Endothelial cell of umbilical vein (primary cell): Measurements from ENCODE around the gene KHSRP. TPM values are rescaled to one million over a fixed set of nuclear protein-coding genes. Genes with fewer than 3 reads are reported as not detected.

Experiments
- BruUV-seq: library from RNA; stranded (reverse); fragments of 400-500 nt; replicated peaks from 2 replicates; lab custom pipeline; 2021; lab: Mats Ljungman, UMichigan
- CTCF ChIA-PET: fragments of 300-600, 350-600 bp; sonication (Branson Sonifier 250); formaldehyde crosslinking; loops from one replicate; lab custom pipeline; 2021; ENCODE audit warnings: antibody characterized with exemption, inconsistent platforms; lab: Charles Lee
- POLR2A ChIA-PET: fragments of 300-600, 350-600 bp; sonication (Branson Sonifier 250); formaldehyde crosslinking; loops from one replicate; lab custom pipeline; 2021; ENCODE audit warnings: antibody characterized with exemption, inconsistent platforms; lab: Charles Lee
- DNase-seq: peaks from one replicate; pipeline ENCODE4 v3.0.0-alpha.2; 2011; ENCODE audit warnings: low read depth, low spot score
- FAIRE-seq: peaks from 2 replicates; lab custom pipeline; 2011; peaks lifted over from hg19 to GRCh38; lab: Jason Lieb, UNC
- H2AFZ ChIP-seq: 2 replicates; pipeline ENCODE4 v1.6.0; 2012; ENCODE audit warnings: low read depth, low read length, control low read depth, inconsistent platforms
- H3K27ac ChIP-seq: 2 replicates; pipeline ENCODE4 v1.5.1; 2011; ENCODE audit warnings: low read depth, mild to moderate bottlenecking, control low read depth, low read length, moderate library complexity; ENCODE audit not compliant: insufficient read depth
- H3K27me3 ChIP-seq, 2 experiments: 2 replicates each; pipeline versions ENCODE4 v1.6.0 to v1.6.1; 2011; ENCODE audit warnings: low read length in 2 of 2, mixed read lengths in 1 of 2; ENCODE audit not compliant: control insufficient read depth in 2 of 2, insufficient read depth in 2 of 2
- H3K36me3 ChIP-seq, 2 experiments: 2 replicates in 1 of 2; 3 replicates in 1 of 2; pipeline ENCODE4 v1.5.1; 2011; ENCODE audit warnings: low read length in 2 of 2, mild to moderate bottlenecking in 1 of 2, moderate library complexity in 1 of 2; ENCODE audit not compliant: control insufficient read depth in 2 of 2, insufficient read depth in 2 of 2; ENCODE audit errors: extremely low read depth in 1 of 2
- H3K4me1 ChIP-seq: 3 replicates; pipeline ENCODE4 v1.5.1; 2011; ENCODE audit warnings: mild to moderate bottlenecking, low read length; ENCODE audit not compliant: control insufficient read depth, insufficient read depth; ENCODE audit errors: extremely low read depth
- H3K4me2 ChIP-seq: 2 replicates; pipeline ENCODE4 v1.6.1; 2011; ENCODE audit warnings: low read length, control low read depth, mixed read lengths; ENCODE audit not compliant: insufficient read depth
- H3K4me3 ChIP-seq, 3 experiments: fragments of 200-600 bp in 1 of 3; sonication (generic), shearing (Covaris generic) in 1 of 3; replicated peaks in 1 of 3; 2 replicates each; pipeline ENCODE4 v1.5.1; 2011 to 2016; ENCODE audit warnings: control low read depth in 3 of 3, low read length in 3 of 3, mild to moderate bottlenecking in 2 of 3, inconsistent platforms in 1 of 3, low read depth in 1 of 3, moderate library complexity in 1 of 3; ENCODE audit not compliant: insufficient read depth in 1 of 3
- H3K79me2 ChIP-seq: 2 replicates; pipeline ENCODE4 v1.6.0; 2012; ENCODE audit warnings: low read length, inconsistent platforms; ENCODE audit not compliant: control insufficient read depth, insufficient read depth
- H3K9ac ChIP-seq: replicated peaks from 2 replicates; pipeline ENCODE3; 2011; ENCODE audit warnings: low read length, control low read depth; ENCODE audit not compliant: insufficient read depth; ENCODE audit errors: extremely low read depth
- H3K9me1 ChIP-seq: replicated peaks from 3 replicates; pipeline ENCODE4 v1.6.0; 2011; ENCODE audit warnings: mild to moderate bottlenecking, low read length; ENCODE audit not compliant: control insufficient read depth, insufficient read depth; ENCODE audit errors: extremely low read depth
- H3K9me3 ChIP-seq: replicated peaks from 2 replicates; pipeline ENCODE4 v1.5.1; 2012; ENCODE audit warnings: low read length, inconsistent platforms; ENCODE audit not compliant: control insufficient read depth, insufficient read depth
- H4K20me1 ChIP-seq: replicated peaks from 2 replicates; pipeline ENCODE3; 2011; ENCODE audit warnings: mild to moderate bottlenecking, low read length; ENCODE audit not compliant: control insufficient read depth, insufficient read depth; ENCODE audit errors: extremely low read depth
- FOS ChIP-seq: IDR thresholded peaks from 2 replicates; pipeline ENCODE4 v1.6.1; 2011; ENCODE audit warnings: mild to moderate bottlenecking, low read length, moderate library complexity, borderline replicate concordance; ENCODE audit not compliant: insufficient read depth
- GATA2 ChIP-seq: IDR thresholded peaks from 2 replicates; pipeline ENCODE4 v1.7.0; 2011; ENCODE audit warnings: low read depth, mild to moderate bottlenecking, moderate library complexity, mixed read lengths, low read length; ENCODE audit not compliant: insufficient read length, insufficient read depth
- MYC ChIP-seq: IDR thresholded peaks from one replicate; pipeline ENCODE4 v1.6.1; 2011; ENCODE audit warnings: mild to moderate bottlenecking, low read depth, low read length
- dilution Hi-C: fragments of 300-500 bp; cut with MboI; formaldehyde crosslinking; loops from one replicate; pipeline ENCODE4 v1.15.0; 2019; ENCODE audit warnings: low sequenced_read_pairs; ENCODE audit not compliant: extremely low pct_ligation_motif_present
- intact Hi-C: fragments of 100-400 bp; cut with micrococcal nuclease; formaldehyde crosslinking; loops from one replicate; pipeline ENCODE4 v1.10.0; 2022
- polyA plus RNA-seq, 4 experiments: library from polyadenylated mRNA; depleted of rRNA in 3 of 4; stranded (reverse) in 3 of 4; unstranded in 1 of 4; fragments of >200 nt; gene quantifications; 2 replicates each; pipeline versions ENCODE4 v1.2.1 to v1.2.3, GENCODE V29; 2011 to 2012; ENCODE audit warnings: missing spikeins in 1 of 4
- total RNA-seq: library from RNA; stranded (reverse); gene quantifications from 2 replicates; pipeline ENCODE4 v1.2.3, GENCODE V29; 2021
- TF ChIP-seq, protein P1 (sequence below): IDR thresholded peaks from 2 replicates; pipeline ENCODE4 v1.6.1; 2011; ENCODE audit not compliant: insufficient read depth, insufficient read length

The KHSRP gene
- total and polyA plus RNA-seq, 2 donors (not counting 3 experiments of a cell fraction or from before 2014, with no cell fraction given): 98.3 to 372 TPM

DNA sequence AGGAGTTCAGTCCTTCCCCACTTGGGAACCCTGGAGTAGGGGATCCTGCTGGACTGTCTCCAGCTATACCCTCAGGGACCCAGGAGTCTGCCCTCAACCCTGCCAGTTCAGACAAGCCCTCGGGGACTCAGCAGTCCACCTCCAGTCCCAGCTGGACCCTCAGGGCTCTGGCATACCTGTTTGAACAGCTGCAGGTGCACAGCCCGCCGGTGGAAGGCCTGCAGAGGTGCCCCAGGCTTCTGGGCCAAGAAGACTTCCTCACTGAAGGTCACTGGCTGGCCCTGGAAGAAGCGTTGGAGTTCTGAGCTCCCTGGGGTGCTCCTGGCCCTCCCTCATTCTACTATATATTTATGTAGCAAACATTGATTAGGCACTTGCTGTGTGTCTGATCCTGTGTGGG is 48.1 kb upstream of the KHSRP start:
- intact Hi-C loops (no loop called here), dilution Hi-C loops (no loop called here)
- H3K9ac ChIP-seq: no peak overlapping the region
- H3K79me2 ChIP-seq: no peaks in the 10 kb centered on the region
- H3K4me1 ChIP-seq: peaks cover 2% of the 10 kb centered on the region
- TF ChIP-seq MYC (no peak), FOS (no peak)
- TF ChIP-seq, protein P1, sequence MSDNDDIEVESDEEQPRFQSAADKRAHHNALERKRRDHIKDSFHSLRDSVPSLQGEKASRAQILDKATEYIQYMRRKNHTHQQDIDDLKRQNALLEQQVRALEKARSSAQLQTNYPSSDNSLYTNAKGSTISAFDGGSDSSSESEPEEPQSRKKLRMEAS: no peak
- H3K4me3 ChIP-seq: no peak overlapping the region
- H3K4me2 ChIP-seq: no peak overlapping the region
- no peak for DNase-seq
- no peak overlapping the region for H2AFZ ChIP-seq
- no peaks in the 10 kb centered on the region for H3K9me1 ChIP-seq
- BruUV-seq: no TSS peak
- no peaks in the 10 kb centered on the region for H3K36me3 ChIP-seq
- no peak overlapping the region for H3K27ac ChIP-seq
- FAIRE-seq: no peak
- no peaks in the 10 kb centered on the region for H3K9me3 ChIP-seq
- ChIA-PET POLR2A (interaction anchor here (0.5 kb wide), 1 partner anchor 526 kb away, joined by 3 read pairs; no protein-coding TSS in a partner anchor), CTCF (no interaction called here)
- no peaks in the 10 kb centered on the region for H4K20me1 ChIP-seq
- H3K27me3 ChIP-seq: peaks cover 0 to 9% of the 10 kb centered on the region in 2 experiments

DNA sequence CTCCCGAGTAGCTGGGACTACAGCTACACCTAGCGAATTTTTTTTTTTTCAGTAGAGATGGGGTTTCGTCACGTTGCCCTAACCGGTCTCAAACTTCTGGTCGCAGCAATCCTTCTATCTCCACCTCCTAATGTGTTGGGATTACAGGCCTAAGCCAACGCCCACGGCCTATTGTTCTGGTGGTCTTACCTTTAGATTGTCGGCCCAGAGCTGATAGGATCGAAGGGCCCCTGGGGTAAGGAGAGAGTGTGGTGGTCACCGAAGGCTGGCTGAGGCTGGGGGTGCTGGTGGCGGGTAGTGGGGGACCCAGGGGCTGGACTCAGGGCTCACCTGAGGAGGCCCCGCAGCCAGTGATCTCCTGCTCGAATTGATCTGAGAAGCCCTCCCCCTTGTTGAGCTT is 46.5 kb upstream of the KHSRP start:
- FAIRE-seq: no peak
- BruUV-seq: no TSS peak
- intact Hi-C loops: no loop called here

More for the DNA sequence above, 46.5 kb upstream of the KHSRP start:
- no peaks in the 10 kb centered on the region for H3K79me2 ChIP-seq
- ChIA-PET CTCF (interaction anchor here (0.9 kb wide), 1 partner anchor 10 kb away, joined by 4 read pairs; the partner anchor contains the start of gene DENND1C), POLR2A (no interaction called here)
- H3K4me3 ChIP-seq: no peak overlapping the region
- DNase-seq: no peak
- dilution Hi-C loops: no loop called here
- H3K9ac ChIP-seq: no peak overlapping the region
- H3K36me3 ChIP-seq: no peaks in the 10 kb centered on the region
- no peak for TF ChIP-seq GATA2
- peaks cover 0 to 9% of the 10 kb centered on the region in 2 experiments for H3K27me3 ChIP-seq
- H3K4me1 ChIP-seq: no peaks in the 10 kb centered on the region
- no peaks in the 10 kb centered on the region for H4K20me1 ChIP-seq
- H3K27ac ChIP-seq: no peak overlapping the region
- H3K9me3 ChIP-seq: no peaks in the 10 kb centered on the region
- H3K9me1 ChIP-seq: no peaks in the 10 kb centered on the region
- no peak overlapping the region for H2AFZ ChIP-seq
- H3K4me2 ChIP-seq: no peak overlapping the region
